ENCODE results near the gene CCNL2. TPM values are rescaled to one million over a fixed set of nuclear protein-coding genes. Genes with fewer than 3 reads are reported as not detected.
A peak's percentile ranks its signal among the peaks of the same experiment; 100 is the strongest.

The CCNL2 gene
- total and polyA plus RNA-seq, 2 experiments from 2014 or later = 115 to 146 TPM

- no peaks in the 10 kb centered on the region for H3K9me3 Mint-ChIP-seq
- peaks cover 25% of the 10 kb centered on the region for H3K4me1 Mint-ChIP-seq
- peak overlapping the region; percentile 78 for H3K4me3 Mint-ChIP-seq
- DNase-seq (ENCODE audit: low spot score) (peak; percentile 62), ATAC-seq (no peak)
- no peaks in the 10 kb centered on the region for H3K36me3 ChIP-seq (ENCODE audit: insufficient read depth)
- no peak overlapping the region for H2AFZ ChIP-seq
- peaks cover 14% of the 10 kb centered on the region for H3K79me2 ChIP-seq (replicated peaks; ENCODE audit: insufficient read depth)
- H3K9me2 ChIP-seq (ENCODE audit: insufficient read depth) = no peaks in the 10 kb centered on the region
- peak overlapping the region; percentile 63 for H3K4me3 ChIP-seq
- peaks cover 2% of the 10 kb centered on the region for H4K20me1 ChIP-seq (replicated peaks; ENCODE audit: insufficient read depth)
- peaks cover 19% of the 10 kb centered on the region for H3K27me3 Mint-ChIP-seq (ENCODE audit: insufficient read depth, low read depth, poor library complexity)
- H3F3A ChIP-seq (replicated peaks; ENCODE audit: low read depth) = peaks cover 24% of the 10 kb centered on the region
- peak overlapping the region; percentile 84 for H3K4me2 ChIP-seq
- H3K27me3 ChIP-seq (ENCODE audit: insufficient read depth) = peaks cover 9% of the 10 kb centered on the region
- no peak overlapping the region for H3K27ac Mint-ChIP-seq
- H3K4me1 ChIP-seq (ENCODE audit: insufficient read depth) = peaks cover 25% of the 10 kb centered on the region
- H3K36me3 Mint-ChIP-seq (ENCODE audit: low read depth) = no peaks in the 10 kb centered on the region
- no peak overlapping the region for H3K27ac ChIP-seq (ENCODE audit: low read depth)
- TF ChIP-seq EZH2phosphoT487 (IDR thresholded peaks at IDR 0.05; ENCODE audit: unreplicated experiment) = no peak
- peak; percentile 21; the same call in 1 of the 2 replicates for TF ChIP-seq POLR2AphosphoS5 (IDR thresholded peaks at IDR 0.05; ENCODE audit: low read depth)
Observed at GRCh38 chr1:1348420-1349255, 50.5 kb downstream of the CCNL2 start.

GRCh38 chr1:1347663-1348419 lies 51.3 kb downstream of the CCNL2 start:
- peaks cover 14% of the 10 kb centered on the region for H3K79me2 ChIP-seq (replicated peaks; ENCODE audit: insufficient read depth)
- peaks cover 17% of the 10 kb centered on the region; the same call in 1 of the 2 replicates for H3K4me1 ChIP-seq (ENCODE audit: insufficient read depth)
- H3K4me2 ChIP-seq = peak overlapping the region; percentile 84
- H2AFZ ChIP-seq = no peak overlapping the region
- H3K9me3 Mint-ChIP-seq = no peaks in the 10 kb centered on the region
- DNase-seq (ENCODE audit: low spot score) = no peak
- H3K4me3 Mint-ChIP-seq = peak overlapping the region; percentile 78
- H3K27me3 Mint-ChIP-seq (ENCODE audit: insufficient read depth, low read depth, poor library complexity) = peaks cover 12% of the 10 kb centered on the region
- peak; percentile 72 for ATAC-seq
- H4K20me1 ChIP-seq (replicated peaks; ENCODE audit: insufficient read depth) = peaks cover 3% of the 10 kb centered on the region
- peaks cover under 1% of the 10 kb centered on the region; the same call in 1 of the 2 replicates for H3K27me3 ChIP-seq (ENCODE audit: insufficient read depth)
- H3K4me1 Mint-ChIP-seq = peaks cover 22% of the 10 kb centered on the region
- H3K36me3 Mint-ChIP-seq (ENCODE audit: low read depth) = no peaks in the 10 kb centered on the region; the same call in 2 of the 3 replicates
- no peaks in the 10 kb centered on the region for H3K36me3 ChIP-seq (ENCODE audit: insufficient read depth)
- H3F3A ChIP-seq (replicated peaks; ENCODE audit: low read depth) = peaks cover 17% of the 10 kb centered on the region
- H3K27ac Mint-ChIP-seq = no peak overlapping the region
- no peaks in the 10 kb centered on the region for H3K9me2 ChIP-seq (ENCODE audit: insufficient read depth)
- H3K27ac ChIP-seq (ENCODE audit: low read depth) = no peak overlapping the region
- H3K4me3 ChIP-seq = peak overlapping the region; percentile 63
- no peak for TF ChIP-seq CTCF (conservative IDR thresholded peaks at IDR 0.05; ENCODE audit: low read depth in 2 of 2)
- TF ChIP-seq EZH2 (IDR thresholded peaks at IDR 0.05; ENCODE audit: low read depth, unreplicated experiment) = no peak
- no peak for TF ChIP-seq NANOG (IDR thresholded peaks at IDR 0.05; ENCODE audit: borderline replicate concordance)
- TF ChIP-seq ZNF114 (CRISPR knock-in tag; IDR thresholded peaks at IDR 0.05) = no peak
- TF ChIP-seq STAT1 (IDR thresholded peaks at IDR 0.05; ENCODE audit: unreplicated experiment) = no peak
- no peak for TF ChIP-seq POLR2AphosphoS5 (IDR thresholded peaks at IDR 0.05; ENCODE audit: low read depth)
- TF ChIP-seq CREB1 (CRISPR knock-in tag; IDR thresholded peaks at IDR 0.05; ENCODE audit: low read depth) = no peak
- TF ChIP-seq ETS1 (IDR thresholded peaks at IDR 0.05) = no peak
- no peak for TF ChIP-seq ZNF331 (CRISPR knock-in tag; IDR thresholded peaks at IDR 0.05; ENCODE audit: low read depth)
